Measurements from ENCODE around the gene TMA7B. TPM values are rescaled to one million over a fixed set of nuclear protein-coding genes. Genes with fewer than 3 reads are reported as not detected.

The TMA7B gene
- total and polyA plus RNA-seq, 2 donors = 3.3 to 4.8 TPM

- Histone ChIP-seq H3K4me3 (ENCODE audit: low read length in 2 of 2) (no peak overlapping the region), H3K27me3 (ENCODE audit: control insufficient read depth in 2 of 2, insufficient read depth in 1 of 2, low read length in 1 of 2) (peaks cover 12 to 16% of the 10 kb centered on the region in 2 donors), H3K36me3 (ENCODE audit: control insufficient read depth in 2 of 2, insufficient read depth in 2 of 2, low read length in 1 of 2) (no peaks in the 10 kb centered on the region), H3K9me3 (ENCODE audit: control insufficient read depth in 2 of 2, insufficient read depth in 1 of 2, low read length in 1 of 2) (no peaks in the 10 kb centered on the region), H3K27ac (ENCODE audit: low read depth in 1 of 2, low read length in 1 of 2) (no peak overlapping the region), H3K4me1 (ENCODE audit: control insufficient read depth in 2 of 2, insufficient read depth in 2 of 2, low read length in 2 of 2) (peaks cover 11 to 35% of the 10 kb centered on the region in 2 donors)
- WGBS = 93% methylated on average over 16 of the region's 16 CpGs
- DNase-seq (ENCODE audit: low read depth in 6 of 9, low spot score in 9 of 9) = no peak
These were observed 39.1 kb downstream of the TMA7B start for GRCh38 chr22:39999144-39999757.

GRCh38 chr22:40000171-40000570 is 40.0 kb downstream of the TMA7B start:
- H3K36me3 ChIP-seq (ENCODE audit: control insufficient read depth in 2 of 2, insufficient read depth in 2 of 2, low read length in 1 of 2) = no peaks in the 10 kb centered on the region
- no peaks in the 10 kb centered on the region for H3K9me3 ChIP-seq (ENCODE audit: control insufficient read depth in 2 of 2, insufficient read depth in 1 of 2, low read length in 1 of 2)
- H3K27me3 ChIP-seq (ENCODE audit: control insufficient read depth in 2 of 2, insufficient read depth in 1 of 2, low read length in 1 of 2) = peaks cover 4 to 9% of the 10 kb centered on the region in 2 donors
- DNase-seq (ENCODE audit: low read depth in 6 of 9, low spot score in 9 of 9) = no peak
- WGBS = 99% methylated on average over 5 of the region's 5 CpGs
- H3K4me3 ChIP-seq (ENCODE audit: low read length in 2 of 2) = no peak overlapping the region
- H3K27ac ChIP-seq (ENCODE audit: low read depth in 1 of 2, low read length in 1 of 2) = no peak overlapping the region
- H3K4me1 ChIP-seq (ENCODE audit: control insufficient read depth in 2 of 2, insufficient read depth in 2 of 2, low read length in 2 of 2) = peaks cover 1 to 33% of the 10 kb centered on the region in 2 donors

GRCh38 chr22:40001106-40001505 is 40.9 kb downstream of the TMA7B start:
- DNase-seq (ENCODE audit: low read depth in 6 of 9, low spot score in 9 of 9) = no peak
- Histone ChIP-seq H3K4me1 (ENCODE audit: control insufficient read depth in 2 of 2, insufficient read depth in 2 of 2, low read length in 2 of 2) (peaks cover 0 to 27% of the 10 kb centered on the region in 2 donors), H3K4me3 (ENCODE audit: low read length in 2 of 2) (no peak overlapping the region), H3K27me3 (ENCODE audit: control insufficient read depth in 2 of 2, insufficient read depth in 1 of 2, low read length in 1 of 2) (no peaks in the 10 kb centered on the region), H3K27ac (ENCODE audit: low read depth in 1 of 2, low read length in 1 of 2) (no peak overlapping the region), H3K36me3 (ENCODE audit: control insufficient read depth in 2 of 2, insufficient read depth in 2 of 2, low read length in 1 of 2) (no peaks in the 10 kb centered on the region), H3K9me3 (ENCODE audit: control insufficient read depth in 2 of 2, insufficient read depth in 1 of 2, low read length in 1 of 2) (no peaks in the 10 kb centered on the region)
- WGBS = 94% methylated on average over 4 of the region's 4 CpGs

GRCh38 chr22:40001800-40002577 is 41.8 kb downstream of the TMA7B start:
- no peaks in the 10 kb centered on the region for H3K9me3 ChIP-seq (ENCODE audit: control insufficient read depth in 2 of 2, insufficient read depth in 1 of 2, low read length in 1 of 2)
- H3K4me1 ChIP-seq (ENCODE audit: control insufficient read depth in 2 of 2, insufficient read depth in 2 of 2, low read length in 2 of 2) = peaks cover 3 to 36% of the 10 kb centered on the region in 2 donors

GRCh38 chr22:40002935-40003715 is 42.9 kb downstream of the TMA7B start:
- no peaks in the 10 kb centered on the region for H3K27me3 ChIP-seq (ENCODE audit: control insufficient read depth in 2 of 2, insufficient read depth in 1 of 2, low read length in 1 of 2)
- no peaks in the 10 kb centered on the region for H3K36me3 ChIP-seq (ENCODE audit: control insufficient read depth in 2 of 2, insufficient read depth in 2 of 2, low read length in 1 of 2)
- H3K4me1 ChIP-seq (ENCODE audit: control insufficient read depth in 2 of 2, insufficient read depth in 2 of 2, low read length in 2 of 2) = peaks cover 7 to 38% of the 10 kb centered on the region in 2 donors
- H3K27ac ChIP-seq (ENCODE audit: low read depth in 1 of 2, low read length in 1 of 2) = no peak overlapping the region
- DNase-seq (ENCODE audit: low read depth in 6 of 9, low spot score in 9 of 9) = no peak
- H3K4me3 ChIP-seq (ENCODE audit: low read length in 2 of 2) = no peak overlapping the region
- 97% methylated on average over 6 of the region's 6 CpGs for WGBS
- H3K9me3 ChIP-seq (ENCODE audit: control insufficient read depth in 2 of 2, insufficient read depth in 1 of 2, low read length in 1 of 2) = no peaks in the 10 kb centered on the region

More at GRCh38 chr22:40001800-40002577, 41.8 kb downstream of the TMA7B start:
- Histone ChIP-seq H3K27me3 (ENCODE audit: control insufficient read depth in 2 of 2, insufficient read depth in 1 of 2, low read length in 1 of 2) (no peaks in the 10 kb centered on the region), H3K36me3 (ENCODE audit: control insufficient read depth in 2 of 2, insufficient read depth in 2 of 2, low read length in 1 of 2) (no peaks in the 10 kb centered on the region), H3K27ac (ENCODE audit: low read depth in 1 of 2, low read length in 1 of 2) (no peak overlapping the region), H3K4me3 (ENCODE audit: low read length in 2 of 2) (no peak overlapping the region)
- 85% methylated on average over 14 of the region's 14 CpGs for WGBS
- DNase-seq (ENCODE audit: low read depth in 6 of 9, low spot score in 9 of 9) = no peak

GRCh38 chr22:40004836-40005235 is 44.6 kb downstream of the TMA7B start:
- Histone ChIP-seq H3K4me3 (ENCODE audit: low read length in 2 of 2) (no peak overlapping the region), H3K9me3 (ENCODE audit: control insufficient read depth in 2 of 2, insufficient read depth in 1 of 2, low read length in 1 of 2) (no peaks in the 10 kb centered on the region), H3K36me3 (ENCODE audit: control insufficient read depth in 2 of 2, insufficient read depth in 2 of 2, low read length in 1 of 2) (no peaks in the 10 kb centered on the region), H3K4me1 (ENCODE audit: control insufficient read depth in 2 of 2, insufficient read depth in 2 of 2, low read length in 2 of 2) (peaks cover 14 to 42% of the 10 kb centered on the region in 2 donors), H3K27ac (ENCODE audit: low read depth in 1 of 2, low read length in 1 of 2) (no peak overlapping the region), H3K27me3 (ENCODE audit: control insufficient read depth in 2 of 2, insufficient read depth in 1 of 2, low read length in 1 of 2) (peaks cover 0 to 4% of the 10 kb centered on the region in 2 donors)
- DNase-seq (ENCODE audit: low read depth in 6 of 9, low spot score in 9 of 9) = no peak
- WGBS = 88% methylated on average over 6 of the region's 6 CpGs

GRCh38 chr22:40006641-40007040 is 46.4 kb downstream of the TMA7B start:
- H3K27ac ChIP-seq (ENCODE audit: low read depth in 1 of 2, low read length in 1 of 2) = no peak overlapping the region
- H3K4me1 ChIP-seq (ENCODE audit: control insufficient read depth in 2 of 2, insufficient read depth in 2 of 2, low read length in 2 of 2) = peaks cover 18 to 53% of the 10 kb centered on the region in 2 donors
- WGBS = 94% methylated on average over 8 of the region's 8 CpGs

GRCh38 chr22:40007853-40008710 is 47.9 kb downstream of the TMA7B start:
- H3K27ac ChIP-seq (ENCODE audit: low read depth in 1 of 2, low read length in 1 of 2) = peak overlapping the region in 1 of 2 donors; percentile 36
- H3K27me3 ChIP-seq (ENCODE audit: control insufficient read depth in 2 of 2, insufficient read depth in 1 of 2, low read length in 1 of 2) = peaks cover 0 to 4% of the 10 kb centered on the region in 2 donors
- H3K36me3 ChIP-seq (ENCODE audit: control insufficient read depth in 2 of 2, insufficient read depth in 2 of 2, low read length in 1 of 2) = no peaks in the 10 kb centered on the region
- peak in 2 of 9 donors; percentile 47 to 63 for DNase-seq (ENCODE audit: low read depth in 6 of 9, low spot score in 9 of 9)
- 85% methylated on average over 27 of the region's 27 CpGs for WGBS
- H3K4me1 ChIP-seq (ENCODE audit: control insufficient read depth in 2 of 2, insufficient read depth in 2 of 2, low read length in 2 of 2) = peaks cover 18 to 53% of the 10 kb centered on the region in 2 donors
- H3K4me3 ChIP-seq (ENCODE audit: low read length in 2 of 2) = no peak overlapping the region
- no peaks in the 10 kb centered on the region for H3K9me3 ChIP-seq (ENCODE audit: control insufficient read depth in 2 of 2, insufficient read depth in 1 of 2, low read length in 1 of 2)

More at GRCh38 chr22:40006641-40007040, 46.4 kb downstream of the TMA7B start:
- DNase-seq (ENCODE audit: low read depth in 6 of 9, low spot score in 9 of 9) = no peak
- peaks cover 0 to 4% of the 10 kb centered on the region in 2 donors for H3K27me3 ChIP-seq (ENCODE audit: control insufficient read depth in 2 of 2, insufficient read depth in 1 of 2, low read length in 1 of 2)
- no peaks in the 10 kb centered on the region for H3K9me3 ChIP-seq (ENCODE audit: control insufficient read depth in 2 of 2, insufficient read depth in 1 of 2, low read length in 1 of 2)
- no peak overlapping the region for H3K4me3 ChIP-seq (ENCODE audit: low read length in 2 of 2)
- no peaks in the 10 kb centered on the region for H3K36me3 ChIP-seq (ENCODE audit: control insufficient read depth in 2 of 2, insufficient read depth in 2 of 2, low read length in 1 of 2)

Data from thymus (tissue), 11 donors.